Fibroblast of gingiva (primary cell): ENCODE data around the gene PRKN.

Experiments
- DNase-seq: peaks from one replicate; pipeline ENCODE4 v3.0.0-alpha.2; 2011; ENCODE audit warnings: low read depth

The PRKN gene

DNA sequence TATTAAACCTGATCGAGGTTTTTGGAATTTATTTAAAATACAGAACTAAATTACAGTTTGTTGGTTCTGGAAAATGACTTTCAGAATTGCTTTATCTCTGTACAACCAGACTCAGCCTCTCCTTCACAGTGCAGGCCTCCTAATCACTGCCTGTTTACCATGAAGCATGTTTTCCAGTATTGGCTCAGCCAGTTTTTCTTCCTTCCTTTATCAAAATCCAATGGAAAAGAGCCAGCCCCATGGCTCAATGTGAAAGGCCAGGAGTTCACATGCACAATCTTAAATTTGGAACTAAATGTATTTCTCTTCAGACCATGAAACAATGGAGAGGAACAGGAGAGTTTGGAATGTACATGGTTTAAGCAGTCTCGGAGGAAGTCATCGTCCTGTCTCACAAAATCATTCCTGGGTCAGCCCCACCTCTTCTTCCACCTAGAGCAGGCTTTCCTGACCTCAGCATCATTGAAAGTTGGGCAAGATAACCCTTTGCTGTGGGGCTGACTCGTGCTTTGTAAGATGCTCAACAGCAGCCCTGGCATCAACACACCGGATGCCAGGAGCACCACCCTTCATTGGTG, 772.8 kb downstream of the PRKN start:
- DNase-seq, result no peak

DNA sequence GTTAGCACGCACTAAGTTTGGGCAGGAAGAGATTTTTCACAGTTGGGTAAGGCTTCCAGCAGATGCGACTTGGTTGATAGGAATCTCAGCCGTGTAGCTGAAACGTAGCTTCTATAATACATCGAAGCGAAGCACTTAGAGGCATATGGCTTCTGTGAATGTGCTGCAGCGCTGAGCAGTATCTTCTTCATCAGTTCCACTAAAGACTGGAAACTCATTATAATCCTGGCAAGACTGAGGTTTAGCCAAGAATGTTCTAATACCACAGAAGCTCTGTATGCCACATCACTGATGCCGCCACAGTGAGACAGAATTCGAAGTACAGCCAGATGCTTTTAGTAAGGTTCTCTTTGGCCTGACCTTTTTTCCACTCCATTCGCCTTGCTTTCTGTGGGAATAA, 773.5 kb downstream of the PRKN start:
- DNase-seq, result no peak

DNA sequence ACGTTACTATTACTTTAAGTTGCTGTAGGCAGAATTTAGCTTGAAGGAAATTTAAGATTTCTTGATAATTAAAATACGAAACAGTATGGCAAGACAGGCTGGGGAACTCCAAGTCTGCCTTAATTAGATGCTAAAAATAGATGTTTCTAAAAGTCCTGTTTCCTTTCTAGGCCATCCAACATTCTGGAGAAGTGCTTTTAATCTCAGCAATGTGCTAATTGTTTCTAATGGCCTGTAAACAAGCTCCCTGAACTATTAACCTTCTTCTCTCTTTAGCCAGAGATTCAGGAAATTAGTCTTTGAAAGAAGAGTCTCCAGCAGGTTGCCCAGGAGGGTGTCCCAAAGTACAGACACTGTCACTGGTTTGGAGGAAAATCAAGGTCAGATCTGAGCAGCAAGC, 776.4 kb downstream of the PRKN start:
- no peak for DNase-seq

DNA sequence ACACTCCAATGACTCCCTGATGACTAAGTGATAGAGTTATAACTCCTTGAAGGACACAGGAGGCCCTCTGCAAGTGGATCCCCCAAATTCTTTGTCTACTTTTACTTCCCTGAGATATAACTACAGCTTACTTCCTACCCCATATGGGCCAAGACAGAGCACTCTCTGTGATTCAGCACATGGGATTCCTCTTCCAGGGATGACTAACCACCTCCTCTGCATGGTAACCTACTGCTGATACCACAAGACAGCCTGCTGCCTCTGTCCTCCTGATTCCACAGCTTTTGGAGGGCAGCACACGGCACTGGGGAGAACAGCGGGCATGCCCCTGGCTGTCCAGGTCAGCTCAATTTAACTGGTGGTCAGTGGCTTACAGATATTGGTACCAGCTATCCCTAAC, 778.0 kb downstream of the PRKN start:
- no peak for DNase-seq

DNA sequence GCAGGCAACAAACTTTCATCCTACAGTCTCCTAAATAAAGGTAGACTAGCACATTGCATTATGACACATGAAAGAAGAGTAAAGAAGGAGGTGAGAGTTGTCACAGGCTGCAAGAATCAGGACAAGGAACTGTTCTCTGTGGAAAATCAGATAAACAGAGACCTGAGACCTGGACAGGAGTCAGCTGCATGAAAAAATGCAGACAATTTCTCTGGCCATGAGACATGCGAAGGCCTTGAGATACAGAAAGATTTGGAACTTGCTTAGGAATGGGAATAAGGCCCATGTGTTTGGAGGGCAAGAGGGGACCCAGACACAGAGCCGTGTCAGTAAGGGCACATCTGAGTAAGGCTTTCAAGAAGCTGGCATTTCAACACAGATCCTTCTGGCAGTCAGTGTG, 779.1 kb downstream of the PRKN start:
- DNase-seq, result no peak

DNA sequence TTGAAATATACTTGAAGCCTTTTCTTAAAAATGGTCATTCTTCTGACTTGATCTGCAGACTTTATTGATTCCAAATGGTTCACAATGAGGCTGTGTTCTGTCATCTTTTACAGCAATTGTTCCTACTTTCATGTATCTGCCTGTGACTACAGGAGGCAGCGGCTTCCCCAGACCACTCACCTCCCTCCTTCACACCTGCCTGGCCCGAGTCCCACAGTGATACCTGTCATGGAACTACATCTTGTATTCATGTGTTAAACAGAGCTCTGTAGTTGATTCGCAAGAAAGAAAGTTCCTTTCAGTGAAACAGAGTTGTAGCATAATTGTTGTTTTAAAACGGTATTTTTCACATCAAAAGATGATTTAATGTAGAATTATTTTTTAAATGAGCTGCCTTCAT, 780.2 kb downstream of the PRKN start:
- no peak for DNase-seq

DNA sequence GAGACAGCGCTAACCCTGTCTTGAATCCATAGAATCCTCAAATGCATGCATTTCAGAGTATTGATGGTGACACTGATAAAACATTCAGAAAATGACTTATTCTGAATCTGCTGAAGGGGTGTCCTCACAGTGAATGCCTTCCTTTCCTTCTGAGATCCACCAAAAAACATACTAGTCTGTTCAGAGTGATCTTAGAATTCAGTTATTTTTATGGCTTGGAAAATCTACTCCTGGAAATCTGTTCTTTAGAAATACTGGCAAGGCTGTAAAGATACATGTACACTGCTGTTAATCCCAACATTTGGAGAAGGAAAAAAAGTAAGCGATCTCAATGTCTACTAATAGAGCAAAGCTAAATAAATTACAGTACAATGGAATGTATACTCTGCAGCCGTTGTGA, 781.1 kb downstream of the PRKN start:
- no peak for DNase-seq

DNA sequence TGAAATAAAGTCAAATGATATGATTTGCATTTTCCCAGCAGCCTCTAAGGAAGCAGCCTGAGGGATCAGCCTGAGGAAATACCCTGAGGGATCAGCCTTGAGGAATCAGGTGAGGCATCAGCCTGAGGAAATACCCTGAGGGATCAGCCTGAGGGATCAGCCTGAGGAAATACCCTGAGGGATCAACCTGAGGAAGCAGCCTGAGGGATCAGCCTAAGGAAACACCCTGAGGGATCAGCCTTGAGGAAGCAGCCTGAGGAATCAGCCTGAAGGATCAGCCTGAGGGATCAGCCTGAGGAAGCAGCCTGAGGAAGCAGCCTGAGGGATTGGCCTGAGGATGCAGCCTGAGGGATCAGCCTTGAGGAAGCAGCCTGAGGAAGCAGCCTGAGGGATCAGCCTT, 784.0 kb downstream of the PRKN start:
- no peak for DNase-seq

DNA sequence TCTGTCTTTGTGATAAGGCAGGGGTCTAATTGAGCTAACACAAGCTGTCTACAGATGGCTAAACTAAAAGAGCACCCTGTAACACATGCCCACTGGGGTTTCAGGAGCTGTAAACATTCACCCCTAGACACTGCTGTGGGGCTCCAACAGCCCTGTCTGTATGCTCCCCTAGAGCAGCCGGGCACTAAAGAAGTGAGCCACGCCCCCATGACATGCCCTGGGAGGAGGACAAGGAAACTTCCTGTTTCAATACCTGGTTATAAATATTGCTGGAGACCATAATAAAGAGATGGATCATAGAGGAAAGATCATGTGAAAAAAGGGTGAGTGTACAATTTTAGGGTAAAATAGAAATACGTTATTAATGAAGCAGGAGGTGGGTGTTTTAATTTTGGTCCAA, 786.0 kb downstream of the PRKN start:
- DNase-seq, result no peak

DNA sequence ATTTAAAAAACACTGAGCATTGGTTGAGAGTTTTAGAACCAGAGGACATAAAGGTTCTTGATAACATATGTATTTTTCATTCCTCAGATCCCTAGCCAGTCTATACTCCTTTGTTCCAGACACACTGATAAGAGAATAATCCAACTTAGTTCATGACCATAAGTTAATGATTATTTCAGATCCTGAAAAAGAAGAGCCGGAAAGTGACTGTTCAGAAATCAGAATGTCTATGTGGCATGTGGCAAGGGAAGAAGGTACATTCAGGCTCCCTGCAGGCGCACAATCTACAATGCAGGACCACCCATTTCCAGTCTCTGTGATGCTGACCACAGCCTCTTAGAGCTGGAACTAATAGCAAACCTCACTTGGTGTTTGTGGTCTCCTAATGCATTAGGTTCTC, 787.0 kb downstream of the PRKN start:
- DNase-seq, result no peak

DNA sequence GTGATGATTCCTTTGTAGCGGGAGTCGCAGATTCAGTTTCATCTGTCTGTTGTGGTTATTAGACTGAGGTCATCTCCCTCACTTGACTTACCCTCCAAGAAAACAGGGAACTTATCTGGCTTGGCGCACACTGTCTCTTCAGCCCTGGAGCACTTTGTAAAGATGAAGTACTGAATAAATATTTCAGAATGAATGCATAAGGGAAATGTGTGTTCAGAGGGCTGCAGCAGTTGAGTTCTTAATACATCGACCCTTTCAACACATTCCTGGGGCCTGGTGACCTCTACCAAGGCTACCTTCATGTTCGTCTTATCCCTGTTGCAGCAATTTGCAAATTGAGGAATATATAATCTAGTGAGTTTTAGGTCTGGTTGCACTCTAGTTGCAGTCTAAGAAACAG, 801.2 kb downstream of the PRKN start:
- DNase-seq, result no peak

DNA sequence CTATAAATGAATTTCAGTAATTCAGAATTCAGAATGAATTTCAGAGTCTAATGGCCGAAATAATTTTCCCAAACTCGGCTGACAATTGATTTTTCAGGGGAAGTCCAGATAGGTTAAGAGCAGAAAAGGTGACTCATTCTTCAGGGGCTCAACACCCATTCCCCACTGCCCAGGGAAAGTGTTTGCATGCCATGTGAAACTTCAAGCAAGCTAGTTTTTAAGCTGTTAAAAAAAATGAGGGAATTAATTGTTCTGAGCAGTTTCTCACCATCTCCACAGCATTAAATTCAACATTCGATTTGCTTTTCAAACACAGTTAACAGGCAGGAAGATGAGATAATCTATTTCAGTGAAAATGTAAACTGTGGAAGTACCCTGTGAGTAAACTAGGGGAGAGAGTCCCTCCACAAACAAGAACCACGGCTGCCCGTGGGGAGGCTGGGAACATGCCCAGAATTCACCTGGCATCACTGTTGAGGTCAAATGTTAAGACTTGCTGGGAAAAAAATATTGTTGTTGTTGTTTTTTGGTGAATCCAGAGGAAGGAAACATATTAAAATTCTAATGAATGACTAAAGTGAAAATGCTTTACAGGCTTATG, 803.0 kb downstream of the PRKN start:
- no peak for DNase-seq

DNA sequence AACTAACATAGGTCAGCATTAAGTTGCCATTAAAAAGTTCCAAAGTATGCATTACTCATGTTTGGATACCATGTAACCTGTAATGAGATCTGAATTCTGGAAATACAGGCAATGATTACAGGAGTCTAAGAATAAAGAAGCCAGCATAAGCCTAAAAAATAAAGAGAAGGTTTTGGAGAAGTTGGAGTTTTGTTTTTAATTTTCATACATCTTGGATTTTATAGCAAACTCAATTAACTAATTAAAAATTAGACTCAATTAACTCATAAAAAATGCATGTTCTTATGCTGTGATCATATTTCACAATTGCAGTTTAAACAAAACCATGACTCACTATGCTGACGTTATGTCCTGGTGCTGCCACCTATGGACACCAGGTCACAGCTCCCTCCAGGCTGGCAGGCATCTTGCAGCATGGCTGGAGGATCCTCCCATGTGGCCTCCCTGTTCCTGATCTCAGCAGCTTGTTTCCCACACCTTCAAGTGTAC, 804.9 kb downstream of the PRKN start:
- DNase-seq, result peak; percentile 60

DNA sequence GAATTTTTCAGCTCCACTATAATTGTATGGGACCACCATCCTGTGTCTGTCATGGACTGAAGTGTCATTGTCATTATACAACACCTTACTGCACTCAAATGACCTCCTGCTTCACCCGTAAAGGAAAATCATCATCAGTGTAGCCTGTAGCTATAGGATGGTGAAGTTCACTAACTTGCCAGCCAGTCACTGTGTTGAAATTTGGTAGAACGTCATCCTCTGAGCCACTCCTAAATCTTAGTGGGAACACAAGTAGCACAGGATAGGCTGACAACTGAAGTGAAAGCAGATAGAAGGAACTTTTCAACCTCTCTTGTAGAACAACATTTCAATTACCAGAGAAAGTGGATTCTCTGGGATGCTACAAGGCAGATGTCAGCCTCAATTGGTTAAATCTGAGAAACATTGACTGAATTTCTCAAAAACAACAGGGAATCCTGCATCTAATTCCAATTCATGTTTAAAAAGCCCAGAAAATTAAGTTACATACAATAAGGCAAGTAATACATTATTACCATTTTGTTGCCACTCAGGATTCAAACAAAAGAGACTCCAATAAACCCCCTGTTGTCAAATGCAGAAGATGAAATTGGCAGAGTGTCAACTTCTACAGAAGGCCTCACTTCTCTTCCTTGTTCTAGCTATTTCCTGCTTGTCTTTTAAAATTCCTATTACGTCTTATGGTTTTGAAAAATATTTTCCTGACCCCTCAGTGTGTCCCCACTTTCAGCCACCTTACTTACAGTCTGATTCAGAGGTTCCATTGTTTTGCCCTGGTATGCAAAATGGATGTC, 805.8 kb downstream of the PRKN start:
- DNase-seq, result no peak

DNA sequence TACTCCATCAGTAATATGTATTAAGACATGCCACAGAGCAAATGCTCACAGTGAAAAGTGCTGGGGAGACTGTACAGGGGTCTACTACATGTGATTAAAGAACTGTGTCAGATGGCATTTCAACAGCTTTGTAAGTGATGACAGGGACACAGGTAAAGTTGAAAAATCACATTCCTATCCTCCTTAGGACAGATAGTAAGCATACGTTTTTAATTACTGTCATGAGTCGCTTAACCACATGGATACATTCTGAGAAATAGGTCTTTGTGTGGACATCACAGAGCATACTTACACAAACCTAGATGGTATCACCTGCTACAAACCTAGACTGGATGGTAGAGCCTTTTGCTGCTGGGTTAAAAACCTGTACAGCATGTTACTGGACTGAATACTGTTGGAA, 807.9 kb downstream of the PRKN start:
- no peak for DNase-seq

DNA sequence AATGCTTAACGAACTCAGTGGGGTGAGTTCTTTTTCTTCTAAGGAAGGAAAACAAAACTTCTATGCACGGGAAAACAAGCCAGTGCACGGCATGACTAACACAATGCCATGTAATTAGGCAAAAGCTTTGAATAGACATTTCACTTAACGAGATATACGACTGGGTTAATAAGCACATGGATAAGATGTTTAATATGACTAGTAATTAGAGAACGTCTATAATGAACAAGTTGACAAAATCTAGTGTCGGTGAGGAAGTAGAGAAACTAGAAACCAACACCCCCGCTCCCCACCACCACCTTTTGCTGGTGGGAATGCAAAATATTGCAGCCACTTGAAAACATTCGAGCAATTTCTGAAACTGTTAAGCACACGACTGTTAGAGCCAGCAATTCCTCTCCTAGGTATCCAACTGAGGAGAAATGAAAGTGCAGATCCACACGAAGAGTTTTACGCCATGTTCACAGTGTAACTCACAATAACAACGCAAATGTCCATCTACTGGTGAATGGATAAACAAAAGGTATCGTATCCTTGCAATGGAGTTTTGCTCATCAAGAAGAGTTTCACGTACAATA, 808.8 kb downstream of the PRKN start:
- no peak for DNase-seq

DNA sequence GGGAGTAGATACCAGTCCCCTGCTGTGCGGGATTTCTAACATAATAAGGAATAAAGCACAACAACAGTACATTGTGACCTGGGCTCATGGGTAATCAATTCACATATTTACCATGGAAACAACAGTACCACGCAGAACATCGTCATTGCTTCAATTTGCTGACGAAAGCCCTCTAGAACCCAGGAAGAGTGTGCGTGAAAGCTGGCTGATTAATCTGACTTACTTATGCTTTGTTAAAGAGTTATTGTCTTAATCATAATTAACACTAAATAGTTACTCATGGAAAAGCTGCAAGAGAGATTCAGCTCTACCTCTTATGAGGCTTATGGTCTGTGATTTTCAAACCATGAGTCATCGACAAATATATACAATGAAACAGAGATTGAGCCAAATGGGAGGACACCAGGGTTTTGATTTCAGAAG, 809.4 kb downstream of the PRKN start:
- no peak for DNase-seq

DNA sequence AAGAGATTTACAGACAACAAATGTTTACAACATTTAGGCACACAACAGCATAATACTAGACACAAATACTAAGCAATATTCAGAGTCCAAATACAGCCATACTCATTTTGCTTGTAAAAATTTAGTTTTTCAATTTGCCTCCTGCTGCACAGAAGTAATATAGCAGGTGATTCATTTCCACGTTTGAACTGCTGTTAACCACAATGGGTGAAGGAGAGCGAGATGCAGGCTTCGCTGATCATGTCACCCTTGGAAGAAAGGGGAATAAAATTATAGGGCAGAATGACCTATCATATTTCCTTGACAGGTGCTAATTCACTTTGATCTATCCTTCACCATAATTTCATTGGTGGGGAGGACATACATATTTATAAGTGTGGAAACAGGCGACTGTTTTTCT, 809.9 kb downstream of the PRKN start:
- no peak for DNase-seq

DNA sequence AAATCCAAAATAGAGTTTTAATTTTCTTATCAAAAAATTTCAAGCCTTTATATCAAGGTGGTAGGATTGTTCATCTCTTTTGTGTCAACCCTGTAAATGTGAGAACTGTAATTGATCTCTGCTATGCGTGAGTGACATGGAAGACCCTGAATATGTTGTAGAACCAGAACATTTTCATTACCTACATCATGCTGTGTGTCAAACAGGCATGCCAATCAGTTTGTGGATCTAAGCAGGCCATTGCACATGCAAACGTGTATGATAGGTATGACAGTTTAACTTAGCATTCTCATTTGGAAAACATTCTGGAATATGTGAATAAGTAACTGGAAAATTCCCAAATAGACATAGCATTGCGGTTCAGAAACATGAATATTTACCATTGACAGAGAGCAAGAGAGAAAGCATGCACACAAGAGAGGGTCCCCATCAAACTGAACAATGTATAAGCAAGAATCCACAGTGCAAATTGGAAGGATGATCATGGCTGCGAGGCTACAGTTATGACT, 812.1 kb downstream of the PRKN start:
- DNase-seq, result no peak

DNA sequence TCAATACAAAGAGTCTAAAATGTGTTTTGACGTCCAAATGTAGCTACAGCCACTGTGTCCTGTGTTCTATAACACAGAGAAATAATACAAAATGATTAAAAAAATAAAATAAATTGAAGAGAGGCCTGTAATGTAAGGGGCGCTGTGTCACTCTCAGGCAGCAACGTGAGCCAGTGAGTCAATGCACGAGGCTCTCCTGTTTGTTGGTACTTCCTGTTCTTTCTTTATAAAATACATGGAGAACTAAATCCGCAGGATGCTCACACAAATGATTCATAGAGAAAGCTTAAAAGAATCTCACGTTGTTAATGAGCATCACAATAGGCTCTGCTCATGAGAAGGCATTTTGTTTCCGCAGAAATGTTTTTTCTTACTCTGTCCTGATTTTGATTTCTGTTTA, 818.7 kb downstream of the PRKN start:
- DNase-seq, result no peak

DNA sequence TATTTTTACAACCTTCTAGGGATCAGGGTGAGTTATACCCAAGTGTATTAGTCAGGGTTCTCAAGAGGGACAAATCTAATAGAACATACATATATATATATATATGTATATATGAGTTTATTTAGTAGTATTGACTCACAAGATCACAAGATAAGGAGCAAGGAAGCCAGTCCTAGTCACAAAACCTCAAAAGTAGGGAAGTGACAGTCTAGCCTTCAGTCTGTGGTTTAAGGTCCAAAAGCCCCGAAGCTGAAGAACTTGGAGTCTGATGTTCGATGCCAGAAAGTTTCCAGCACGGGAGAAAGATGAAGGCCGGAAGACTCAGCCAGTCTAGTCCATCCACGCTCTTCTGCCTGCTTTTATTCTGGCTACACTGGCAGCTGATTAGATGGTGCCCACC, 821.0 kb downstream of the PRKN start:
- DNase-seq, result no peak

DNA sequence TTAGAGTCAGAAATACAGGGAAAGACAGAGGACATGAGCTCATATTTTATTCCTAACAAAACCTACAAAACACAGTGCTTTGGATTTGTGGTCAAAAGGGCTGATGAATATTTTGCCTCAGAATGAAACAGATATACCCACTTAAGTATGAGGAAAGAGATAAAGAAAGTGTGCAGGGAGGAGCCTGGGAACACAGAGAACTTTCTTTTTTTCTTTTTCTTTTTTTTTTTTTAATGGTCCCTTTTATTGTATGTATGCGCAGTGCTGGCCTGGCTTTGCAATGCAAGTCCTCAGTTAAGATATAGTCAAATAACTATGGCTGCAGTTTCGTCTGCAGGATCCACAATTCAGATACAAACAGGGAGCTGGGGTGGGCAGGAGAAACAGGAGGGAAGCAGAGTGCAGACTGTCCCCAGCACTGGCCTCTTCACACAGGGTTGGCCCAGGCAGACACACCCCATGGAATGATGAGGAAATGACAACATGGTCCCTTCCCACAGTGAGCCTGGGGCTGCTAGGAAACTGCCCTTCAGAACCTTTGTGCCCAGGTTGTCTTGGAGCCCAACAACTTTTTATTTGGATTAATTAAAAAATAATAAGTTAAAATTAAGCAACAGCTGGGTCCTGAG, 823.9 kb downstream of the PRKN start:
- DNase-seq, result no peak
